HG03460 (cell line): Measurements from ENCODE around the gene CAPN3.

Experiments
- ATAC-seq: cut with Tn5 transposase; IDR thresholded peaks from one replicate; pipeline ENCODE4 v1.9.1; 2021; ENCODE audit not compliant: unreplicated experiment

CAPN3 gene

GRCh38 chr15:42392309-42393024 lies 33.2 kb downstream of the CAPN3 start:
- no peak for ATAC-seq

- ATAC-seq: no peak
Measured at GRCh38 chr15:42394106-42394505, 34.8 kb downstream of the CAPN3 start.

GRCh38 chr15:42395838-42396237 lies 36.5 kb downstream of the CAPN3 start:
- ATAC-seq: no peak

- no peak for ATAC-seq
Measured at GRCh38 chr15:42401544-42402454, 42.5 kb downstream of the CAPN3 start.

- no peak for ATAC-seq
Measured at GRCh38 chr15:42402455-42403205, 43.3 kb downstream of the CAPN3 start.

- ATAC-seq: no peak
Measured at GRCh38 chr15:42403389-42403788, 44.1 kb downstream of the CAPN3 start.

- no peak for ATAC-seq
Measured at GRCh38 chr15:42404461-42405235, 45.3 kb downstream of the CAPN3 start.

- ATAC-seq: no peak
Measured at GRCh38 chr15:42405863-42406482, 46.7 kb downstream of the CAPN3 start.

- ATAC-seq: no peak
Measured at GRCh38 chr15:42408178-42408577, 48.9 kb downstream of the CAPN3 start.

- ATAC-seq: no peak
Measured at GRCh38 chr15:42409011-42409410, 49.7 kb downstream of the CAPN3 start.

- no peak for ATAC-seq
Measured at GRCh38 chr15:42411884-42412283, 52.6 kb downstream of the CAPN3 start.

GRCh38 chr15:42413920-42414319 lies 54.6 kb downstream of the CAPN3 start:
- ATAC-seq: no peak

- ATAC-seq: no peak
Measured at GRCh38 chr15:42419369-42419768, 60.1 kb downstream of the CAPN3 start.

GRCh38 chr15:42421376-42421775 lies 62.1 kb downstream of the CAPN3 start:
- ATAC-seq: no peak

GRCh38 chr15:42427429-42428223 lies 68.3 kb downstream of the CAPN3 start:
- ATAC-seq: no peak

GRCh38 chr15:42444415-42445063 lies 85.2 kb downstream of the CAPN3 start:
- ATAC-seq: no peak

- no peak for ATAC-seq
Measured at GRCh38 chr15:42445551-42445950, 86.2 kb downstream of the CAPN3 start.

- ATAC-seq: no peak
Measured at GRCh38 chr15:42447599-42447998, 88.3 kb downstream of the CAPN3 start.

GRCh38 chr15:42448281-42448680 lies 89.0 kb downstream of the CAPN3 start:
- no peak for ATAC-seq
